AG10803 (cell line): ENCODE results near the gene SH3RF3.

Experiments
- DNase-seq: peaks from one replicate; pipeline ENCODE4 v3.0.0; 2010; ENCODE audit warnings: low read depth
- H3K4me3 ChIP-seq: 2 replicates; pipeline ENCODE4 v1.5.1; 2011; ENCODE audit warnings: mild to moderate bottlenecking, low read length, control low read depth
- TF ChIP-seq, protein P1 (sequence below): conservative IDR thresholded peaks from 2 replicates; pipeline ENCODE4 v1.5.1; 2011; ENCODE audit warnings: mild to moderate bottlenecking, low read length, control low read depth, inconsistent platforms

The SH3RF3 gene

DNA sequence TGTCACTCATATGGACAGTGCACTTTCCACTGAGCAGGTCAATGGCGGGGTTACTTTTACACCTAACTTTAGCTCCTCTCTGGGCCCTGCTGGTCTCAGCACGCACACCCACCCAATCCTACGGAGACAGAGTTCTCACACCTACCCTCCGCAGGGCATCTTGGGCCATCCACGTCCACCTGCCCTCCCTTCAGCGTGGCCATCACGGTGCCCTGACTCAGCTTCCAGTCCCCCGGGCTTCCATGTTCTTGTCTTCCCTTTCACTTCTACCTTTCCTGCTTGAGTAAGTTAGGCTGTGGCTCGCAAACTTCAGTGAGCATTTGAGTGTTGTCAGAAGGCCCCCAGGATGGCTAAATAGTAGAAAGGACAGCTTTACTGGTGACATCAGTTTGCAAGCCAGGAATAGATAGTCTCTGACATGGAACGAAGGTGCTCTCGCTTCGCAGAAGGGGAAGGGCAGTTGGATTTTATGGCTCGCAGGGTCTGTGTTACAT, 252.4 kb downstream of the SH3RF3 start:
- no peak for DNase-seq
- H3K4me3 ChIP-seq, result no peak overlapping the region
- TF ChIP-seq, protein P1, sequence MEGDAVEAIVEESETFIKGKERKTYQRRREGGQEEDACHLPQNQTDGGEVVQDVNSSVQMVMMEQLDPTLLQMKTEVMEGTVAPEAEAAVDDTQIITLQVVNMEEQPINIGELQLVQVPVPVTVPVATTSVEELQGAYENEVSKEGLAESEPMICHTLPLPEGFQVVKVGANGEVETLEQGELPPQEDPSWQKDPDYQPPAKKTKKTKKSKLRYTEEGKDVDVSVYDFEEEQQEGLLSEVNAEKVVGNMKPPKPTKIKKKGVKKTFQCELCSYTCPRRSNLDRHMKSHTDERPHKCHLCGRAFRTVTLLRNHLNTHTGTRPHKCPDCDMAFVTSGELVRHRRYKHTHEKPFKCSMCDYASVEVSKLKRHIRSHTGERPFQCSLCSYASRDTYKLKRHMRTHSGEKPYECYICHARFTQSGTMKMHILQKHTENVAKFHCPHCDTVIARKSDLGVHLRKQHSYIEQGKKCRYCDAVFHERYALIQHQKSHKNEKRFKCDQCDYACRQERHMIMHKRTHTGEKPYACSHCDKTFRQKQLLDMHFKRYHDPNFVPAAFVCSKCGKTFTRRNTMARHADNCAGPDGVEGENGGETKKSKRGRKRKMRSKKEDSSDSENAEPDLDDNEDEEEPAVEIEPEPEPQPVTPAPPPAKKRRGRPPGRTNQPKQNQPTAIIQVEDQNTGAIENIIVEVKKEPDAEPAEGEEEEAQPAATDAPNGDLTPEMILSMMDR, result no peak

DNA sequence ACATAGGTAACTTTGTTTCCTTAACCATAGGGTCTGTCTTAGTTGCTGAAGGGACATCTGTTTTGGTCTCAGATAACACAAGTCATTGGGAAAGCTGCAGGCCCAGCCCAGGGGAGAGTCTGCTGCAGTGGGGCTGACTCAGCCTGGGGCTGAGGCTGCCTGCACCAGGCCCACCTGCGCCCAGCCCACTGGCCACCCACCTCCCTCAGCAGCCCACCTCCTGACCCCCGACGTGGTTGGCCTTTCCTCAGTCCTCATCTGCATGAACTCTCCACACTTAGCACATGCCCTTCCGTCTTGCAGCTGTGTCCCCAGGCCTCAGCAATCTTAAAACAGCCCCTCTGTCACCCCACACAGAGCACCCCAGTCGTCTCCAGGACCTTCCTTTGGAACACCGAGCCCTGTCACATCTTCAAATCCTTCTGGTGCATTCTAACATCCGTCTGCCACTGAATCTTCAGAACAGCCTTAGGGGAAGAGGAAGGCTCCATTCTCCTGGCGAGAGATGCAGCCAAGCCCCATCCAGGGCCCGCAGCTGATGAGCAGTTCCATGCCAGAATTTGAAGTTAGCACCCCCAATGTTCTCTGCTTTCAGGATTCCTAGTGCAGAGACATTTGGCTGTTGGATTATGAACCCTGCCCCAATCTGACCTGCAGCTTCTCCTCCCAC, 253.4 kb downstream of the SH3RF3 start:
- TF ChIP-seq, protein P1, result no peak
- no peak for DNase-seq
- H3K4me3 ChIP-seq, result no peak overlapping the region

DNA sequence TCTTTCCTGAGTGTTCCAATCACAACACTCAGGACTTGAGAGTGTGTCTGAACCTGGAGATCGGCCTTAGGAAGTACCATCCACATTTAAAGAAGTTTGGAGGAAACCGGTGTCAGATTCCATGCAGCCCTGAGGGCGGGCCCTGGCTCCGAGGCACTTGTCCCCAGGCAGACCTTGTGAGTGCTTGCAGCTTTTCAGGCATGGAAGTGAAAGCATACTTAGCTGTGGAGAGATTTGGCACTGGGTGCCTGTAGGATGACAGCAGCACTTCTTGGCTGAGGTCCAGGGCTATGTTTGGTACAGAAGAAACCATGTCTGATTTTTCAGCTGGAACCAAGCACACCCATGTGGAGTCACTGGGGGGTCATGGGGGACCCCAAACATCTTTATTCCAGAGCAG, 253.9 kb downstream of the SH3RF3 start:
- DNase-seq, result peak; percentile 78
- TF ChIP-seq, protein P1, result no peak
- H3K4me3 ChIP-seq, result no peak overlapping the region

DNA sequence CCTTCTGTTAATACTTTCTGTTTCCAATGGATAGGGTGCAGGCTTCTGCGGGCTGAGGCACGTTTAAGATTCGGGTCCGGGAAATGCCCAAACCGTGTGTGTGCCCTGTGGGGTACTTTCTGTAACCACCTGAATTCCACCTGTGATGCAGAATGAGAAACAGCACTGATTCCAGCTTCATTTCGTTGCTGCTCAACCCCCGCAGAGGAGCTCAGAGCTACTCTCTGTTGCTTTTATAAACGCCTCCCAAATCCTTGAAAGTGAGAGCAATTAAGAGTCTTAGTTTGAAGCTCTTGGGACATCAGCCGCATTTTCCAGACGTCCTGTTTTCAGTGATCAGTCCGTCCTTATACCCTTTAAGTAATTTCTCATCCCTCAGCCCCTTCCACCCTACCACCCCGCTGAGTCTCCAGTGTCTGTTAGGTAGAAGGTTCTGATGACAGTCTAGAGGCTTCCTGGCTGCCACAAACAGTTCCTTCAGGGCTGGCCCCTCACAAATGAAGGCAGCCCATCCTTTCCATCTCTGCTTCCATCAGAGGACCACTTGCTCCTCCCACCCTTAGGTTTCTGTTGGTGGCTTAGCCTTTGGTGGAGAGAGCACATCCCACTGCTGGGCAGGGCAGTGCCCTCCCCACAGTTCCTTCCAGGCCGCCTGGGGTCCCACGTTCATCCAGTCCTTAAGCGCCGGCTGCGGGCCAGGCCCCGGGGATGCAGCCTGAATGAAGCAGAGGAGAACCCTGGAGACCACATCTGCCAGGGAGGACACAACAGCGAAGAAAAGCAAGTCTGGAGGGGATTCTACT, 254.7 kb downstream of the SH3RF3 start:
- DNase-seq, result no peak
- TF ChIP-seq, protein P1, result no peak
- no peak overlapping the region for H3K4me3 ChIP-seq

DNA sequence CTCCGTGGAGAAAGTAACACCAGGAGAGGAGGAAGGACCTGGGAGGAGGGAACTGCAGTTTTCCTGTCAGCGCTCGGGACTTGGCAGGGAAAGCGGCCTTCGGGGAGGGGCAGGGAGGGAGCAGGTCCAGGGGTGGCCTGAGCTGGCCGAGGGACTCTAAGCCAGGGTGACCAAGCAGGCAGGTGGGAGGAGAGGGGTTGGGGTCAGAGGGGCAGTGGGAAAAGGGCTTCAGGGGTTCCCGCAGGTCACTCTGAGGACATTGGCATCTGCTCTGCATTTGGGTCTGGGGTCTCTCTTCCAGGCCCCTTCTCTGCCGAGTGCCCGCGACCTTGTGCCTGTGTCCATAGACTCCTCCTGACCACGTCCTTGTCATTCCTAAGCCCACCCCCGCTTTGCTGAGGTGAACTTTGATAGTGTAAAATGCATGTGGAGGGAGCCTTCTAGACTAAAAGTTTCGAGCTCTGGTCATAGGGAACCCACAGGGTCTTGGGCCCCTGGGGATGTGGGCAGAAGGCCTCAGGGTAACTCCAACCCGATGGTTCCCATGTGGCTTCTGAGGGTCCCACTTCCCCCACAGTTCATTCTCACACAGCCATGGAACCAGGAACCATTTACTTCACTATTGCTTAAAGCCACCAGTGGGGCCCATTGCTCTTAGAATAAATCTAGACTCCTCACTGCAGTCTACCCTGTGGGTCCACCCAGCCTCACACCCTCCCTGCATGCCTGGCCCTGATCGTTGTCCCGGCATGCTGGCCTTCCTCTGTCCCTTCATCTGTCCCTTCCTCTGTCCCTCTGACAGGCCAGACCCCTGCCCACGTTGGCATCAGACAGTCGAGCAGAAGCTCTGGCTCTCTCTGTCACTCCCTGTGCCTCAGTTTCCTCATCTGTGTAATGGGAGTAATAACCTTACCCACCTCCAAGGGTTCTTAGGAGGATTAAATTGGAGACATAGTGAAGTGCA, 255.6 kb downstream of the SH3RF3 start:
- TF ChIP-seq, protein P1, result no peak
- DNase-seq, result no peak
- H3K4me3 ChIP-seq, result no peak overlapping the region

DNA sequence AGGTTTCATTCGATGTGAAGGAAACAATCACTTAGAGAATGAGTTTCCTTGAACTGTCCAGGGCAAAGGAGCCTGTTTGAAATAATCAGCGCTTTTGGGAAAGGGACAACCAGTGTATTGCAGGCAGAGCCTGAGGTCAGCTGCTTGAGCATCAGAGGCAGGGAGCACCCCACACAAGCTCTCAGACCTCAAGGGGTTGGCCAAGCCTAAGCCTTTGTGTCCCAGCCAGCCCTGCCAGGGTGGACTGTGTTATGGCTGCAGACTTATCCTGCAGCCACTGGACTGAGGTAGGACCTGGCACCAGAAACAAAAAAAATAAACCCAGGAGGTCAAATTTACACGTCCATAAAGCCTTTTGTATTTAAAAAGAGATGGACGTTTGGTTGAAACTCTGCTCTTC, 256.5 kb downstream of the SH3RF3 start:
- no peak for DNase-seq
- no peak overlapping the region for H3K4me3 ChIP-seq
- TF ChIP-seq, protein P1, result no peak
